GM18873 (cell line): ENCODE measurements around the gene GAB4.
"Not testable (repeated sequence)": the region's sequence is repeated elsewhere in the genome, so short reads cannot be mapped to it uniquely, and the experiment has no call there.

ENCODE experiments used
- ATAC-seq: cut with Tn5 transposase; IDR thresholded peaks from one replicate; pipeline ENCODE4 v1.9.1; 2021; ENCODE audit warnings: mild to moderate bottlenecking, moderate library complexity, moderate number of reproducible peaks; ENCODE audit not compliant: unreplicated experiment, low FRiP score

Gene GAB4

DNA sequence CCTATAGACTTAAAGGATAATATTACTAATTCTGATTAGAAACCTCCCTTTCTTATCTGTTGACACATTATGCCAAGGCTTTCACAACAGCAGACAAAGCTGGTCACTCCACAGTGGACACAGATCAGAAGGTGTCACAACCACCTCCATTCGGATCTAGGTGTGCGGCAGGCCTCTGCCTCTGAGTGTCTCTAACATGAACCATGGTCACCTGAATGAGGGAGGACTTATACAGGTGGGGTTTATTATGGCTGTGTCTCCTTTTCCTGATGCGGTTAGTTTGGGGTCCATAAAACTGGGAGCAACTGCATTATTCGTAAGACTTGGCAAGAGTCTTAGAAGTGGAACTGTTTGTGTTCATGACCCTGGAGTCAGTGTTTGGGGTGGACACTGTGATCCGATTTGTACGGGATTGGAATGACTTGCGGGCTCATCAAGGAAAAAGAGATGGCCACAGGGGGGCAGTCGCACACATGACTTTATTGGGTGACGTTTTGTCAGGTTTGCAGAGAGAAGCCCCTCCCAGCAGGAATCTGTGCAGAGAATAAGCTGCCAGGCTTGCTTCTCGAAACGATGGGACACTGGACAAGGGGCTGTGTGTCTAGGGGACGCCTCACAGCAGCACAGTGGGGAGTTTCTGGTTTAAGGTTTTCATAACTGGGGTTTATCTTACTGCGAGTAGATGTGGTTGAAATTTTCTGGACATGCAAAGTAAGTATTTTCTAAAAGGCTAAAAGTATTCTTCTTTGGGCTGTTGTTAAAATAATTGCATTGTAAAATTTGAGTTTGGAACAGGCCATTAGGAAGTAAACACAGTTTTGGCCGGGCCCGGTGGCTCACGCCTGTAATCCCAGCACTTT, 90.6 kb downstream of the GAB4 start:
- ATAC-seq, result no peak

DNA sequence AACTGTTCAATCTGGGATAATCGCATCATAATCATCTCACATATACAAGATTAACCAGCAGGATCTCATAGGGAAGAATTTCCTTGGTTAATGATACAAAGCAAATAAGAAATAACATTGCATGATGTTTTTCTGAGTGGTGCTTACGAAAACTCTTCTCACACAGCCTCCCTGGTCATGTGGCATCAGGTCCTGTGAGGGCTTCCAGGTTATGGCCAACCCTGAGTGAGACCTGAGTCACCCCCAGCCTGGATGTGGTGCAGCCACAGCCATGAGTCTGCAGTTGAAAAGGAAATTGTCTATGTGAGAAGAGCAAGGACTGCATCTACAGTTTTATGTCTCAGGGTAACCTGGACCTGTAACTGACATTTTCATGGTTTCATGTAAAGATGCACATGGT, 92.3 kb downstream of the GAB4 start:
- ATAC-seq, result no peak

DNA sequence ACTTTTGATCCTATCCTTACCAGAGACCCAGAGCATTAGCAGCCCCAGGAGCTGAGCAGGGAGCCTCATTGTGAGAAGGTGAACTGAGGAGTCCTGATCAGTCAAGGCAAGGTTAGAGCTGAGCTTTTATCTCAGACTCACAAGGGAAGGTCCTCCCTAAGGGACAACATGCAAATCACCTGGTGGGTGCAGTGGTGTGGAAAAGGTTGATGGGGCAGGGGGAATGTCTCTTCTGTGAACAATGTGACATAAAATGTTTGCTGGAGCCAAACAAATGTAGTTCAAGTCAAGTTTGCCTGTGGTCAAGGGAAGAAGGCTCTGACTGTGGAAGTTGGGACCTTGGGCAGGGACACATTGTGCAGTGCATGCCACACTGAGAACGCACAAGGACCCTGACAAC, 93.1 kb downstream of the GAB4 start:
- not testable (repeated sequence) for ATAC-seq

DNA sequence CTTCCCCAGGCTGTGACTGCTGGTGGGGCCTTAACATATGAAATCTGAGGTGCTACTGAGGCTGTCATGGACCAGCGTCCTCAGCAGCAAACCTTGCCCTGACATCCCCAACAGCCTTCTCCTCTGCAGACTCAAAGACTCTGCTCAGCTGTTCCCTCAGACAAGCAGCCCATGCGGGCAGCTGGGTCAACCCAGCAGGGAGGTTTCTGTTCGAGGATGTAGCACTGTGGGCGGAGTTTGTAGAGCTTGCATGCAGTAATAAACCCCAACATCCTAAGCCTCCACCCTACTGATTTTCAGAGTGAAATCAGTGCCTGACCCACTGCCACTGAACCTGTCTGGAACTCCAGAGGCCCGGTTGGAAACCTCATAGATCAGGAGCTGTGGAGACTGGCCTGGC, 94.0 kb downstream of the GAB4 start:
- no peak for ATAC-seq

DNA sequence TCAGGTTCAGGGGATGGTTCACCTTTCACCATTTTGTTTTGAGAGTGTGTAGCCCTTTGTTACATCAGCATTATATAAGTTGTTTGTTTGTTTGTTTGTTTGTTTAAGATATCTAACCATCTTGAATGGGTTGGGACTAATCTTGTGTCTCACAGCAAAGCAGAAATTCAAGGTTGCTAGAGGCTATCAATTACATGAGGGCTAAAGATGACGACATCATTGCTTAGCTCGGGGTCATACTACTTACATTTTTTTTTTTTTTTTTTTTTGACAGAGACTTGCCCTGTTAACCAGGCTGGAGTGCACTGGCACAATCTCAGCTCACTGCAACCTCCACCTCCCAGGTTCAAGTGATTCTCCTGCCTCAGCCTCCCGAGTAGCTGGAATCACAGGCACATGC, 95.7 kb downstream of the GAB4 start:
- no peak for ATAC-seq
